ENCODE measurements around the gene GNAT2. TPM values are rescaled to one million over a fixed set of nuclear protein-coding genes. Genes with fewer than 3 reads are reported as not detected.
A peak's percentile ranks its signal among the peaks of the same experiment; 100 is the strongest.

GNAT2 gene
- total and polyA plus RNA-seq, 10 of the 15 experiments (the other 5 are each of a cell fraction or from before 2014, with no cell fraction given): 0.08 to 1.3 (median 0.41) TPM

DNA sequence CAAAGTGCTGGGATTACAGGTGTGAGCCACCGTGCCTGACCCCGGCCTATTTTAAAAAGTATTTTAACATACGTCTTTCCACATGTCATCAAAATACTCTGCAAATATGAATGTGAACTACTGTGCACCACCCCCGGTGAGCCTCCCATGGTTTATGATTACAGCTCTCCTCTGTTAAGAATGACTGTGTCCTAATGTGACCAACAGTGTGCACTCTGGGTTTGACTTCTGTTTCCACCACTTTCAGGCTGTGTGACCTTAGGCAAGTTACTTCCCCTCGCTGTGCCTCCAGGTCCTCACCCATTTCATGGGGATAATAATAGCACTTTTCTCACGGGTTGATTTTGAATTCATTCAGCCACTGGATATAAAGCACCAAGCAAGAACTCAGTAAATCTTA lies 14.9 kb upstream of the GNAT2 start:
- Histone ChIP-seq H3K36me3 (ENCODE audit: control insufficient read depth in 2 of 2, insufficient read depth in 2 of 2, low read length in 1 of 2) (peaks cover 8 to 17% of the 10 kb centered on the region in 2 experiments; a peak in 3 of 4 replicates), H3K9me3 (replicated peaks; ENCODE audit: control insufficient read depth, insufficient read depth, low read length) (no peaks in the 10 kb centered on the region), H2AFZ (ENCODE audit: control insufficient read depth, low read depth, low read length) (peak overlapping the region; percentile 58), H3K27me3 (replicated peaks in 1 of 2; ENCODE audit: control insufficient read depth in 2 of 2, insufficient read depth in 2 of 2, low read length in 1 of 2) (no peaks in the 10 kb centered on the region), H3K4me2 (ENCODE audit: control insufficient read depth, insufficient read depth) (peak overlapping the region; percentile 44), H3K79me2 (ENCODE audit: control insufficient read depth, insufficient read depth, low read length) (no peaks in the 10 kb centered on the region), H3K9ac (ENCODE audit: control insufficient read depth, insufficient read depth, low read length) (no peak overlapping the region), H3K4me1 (ENCODE audit: control insufficient read depth, insufficient read depth, low read length) (peaks cover 14% of the 10 kb centered on the region), H4K20me1 (ENCODE audit: control insufficient read depth, insufficient read depth) (no peaks in the 10 kb centered on the region), H3K27ac (ENCODE audit: control insufficient read depth, insufficient read depth) (peak overlapping the region; percentile 61; the same call in 1 of the 2 replicates), H3K4me3 (no peak overlapping the region)
- no TSS peak for BruUV-seq (replicated peaks)
- FAIRE-seq (peak; percentile 31), DNase-seq (ENCODE audit: low read depth, low spot score) (no peak), ATAC-seq (peak; percentile 52)
- no peak for TF ChIP-seq STAT1 (conservative IDR thresholded peaks at IDR 0.05)
- TF ChIP-seq, protein P1, sequence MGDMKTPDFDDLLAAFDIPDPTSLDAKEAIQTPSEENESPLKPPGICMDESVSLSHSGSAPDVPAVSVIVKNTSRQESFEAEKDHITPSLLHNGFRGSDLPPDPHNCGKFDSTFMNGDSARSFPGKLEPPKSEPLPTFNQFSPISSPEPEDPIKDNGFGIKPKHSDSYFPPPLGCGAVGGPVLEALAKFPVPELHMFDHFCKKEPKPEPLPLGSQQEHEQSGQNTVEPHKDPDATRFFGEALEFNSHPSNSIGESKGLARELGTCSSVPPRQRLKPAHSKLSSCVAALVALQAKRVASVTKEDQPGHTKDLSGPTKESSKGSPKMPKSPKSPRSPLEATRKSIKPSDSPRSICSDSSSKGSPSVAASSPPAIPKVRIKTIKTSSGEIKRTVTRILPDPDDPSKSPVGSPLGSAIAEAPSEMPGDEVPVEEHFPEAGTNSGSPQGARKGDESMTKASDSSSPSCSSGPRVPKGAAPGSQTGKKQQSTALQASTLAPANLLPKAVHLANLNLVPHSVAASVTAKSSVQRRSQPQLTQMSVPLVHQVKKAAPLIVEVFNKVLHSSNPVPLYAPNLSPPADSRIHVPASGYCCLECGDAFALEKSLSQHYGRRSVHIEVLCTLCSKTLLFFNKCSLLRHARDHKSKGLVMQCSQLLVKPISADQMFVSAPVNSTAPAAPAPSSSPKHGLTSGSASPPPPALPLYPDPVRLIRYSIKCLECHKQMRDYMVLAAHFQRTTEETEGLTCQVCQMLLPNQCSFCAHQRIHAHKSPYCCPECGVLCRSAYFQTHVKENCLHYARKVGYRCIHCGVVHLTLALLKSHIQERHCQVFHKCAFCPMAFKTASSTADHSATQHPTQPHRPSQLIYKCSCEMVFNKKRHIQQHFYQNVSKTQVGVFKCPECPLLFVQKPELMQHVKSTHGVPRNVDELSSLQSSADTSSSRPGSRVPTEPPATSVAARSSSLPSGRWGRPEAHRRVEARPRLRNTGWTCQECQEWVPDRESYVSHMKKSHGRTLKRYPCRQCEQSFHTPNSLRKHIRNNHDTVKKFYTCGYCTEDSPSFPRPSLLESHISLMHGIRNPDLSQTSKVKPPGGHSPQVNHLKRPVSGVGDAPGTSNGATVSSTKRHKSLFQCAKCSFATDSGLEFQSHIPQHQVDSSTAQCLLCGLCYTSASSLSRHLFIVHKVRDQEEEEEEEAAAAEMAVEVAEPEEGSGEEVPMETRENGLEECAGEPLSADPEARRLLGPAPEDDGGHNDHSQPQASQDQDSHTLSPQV (IDR thresholded peaks at IDR 0.05): no peak
- no peak for TF ChIP-seq ATF7 (IDR thresholded peaks at IDR 0.05; ENCODE audit: low read depth)
- TF ChIP-seq, protein P2, sequence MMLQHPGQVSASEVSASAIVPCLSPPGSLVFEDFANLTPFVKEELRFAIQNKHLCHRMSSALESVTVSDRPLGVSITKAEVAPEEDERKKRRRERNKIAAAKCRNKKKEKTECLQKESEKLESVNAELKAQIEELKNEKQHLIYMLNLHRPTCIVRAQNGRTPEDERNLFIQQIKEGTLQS (IDR thresholded peaks at IDR 0.05; ENCODE audit: borderline replicate concordance, extremely low read depth, low read depth, low read length): no peak
- TF ChIP-seq HCFC1 (IDR thresholded peaks at IDR 0.05; ENCODE audit: low read length): no peak
- TF ChIP-seq CEBPB (IDR thresholded peaks at IDR 0.05; ENCODE audit: borderline replicate concordance in 1 of 2, low read depth in 2 of 2, low read length in 2 of 2): no peak
- no peak for TF ChIP-seq NFIC (IDR thresholded peaks at IDR 0.05; ENCODE audit: low read depth, low read length)
- TF ChIP-seq EED (IDR thresholded peaks at IDR 0.05; ENCODE audit: low read depth): no peak
- TF ChIP-seq MYB (IDR thresholded peaks at IDR 0.05; ENCODE audit: borderline replicate concordance, low read depth, low read length): no peak
- ChIA-PET SMC1A (ENCODE audit: uncharacterized antibody, unreplicated experiment) (interaction anchor here (7.7 to 8.4 kb wide), 2 partner anchors 89 to 139 kb away, joined by 76 to 117 read pairs; no protein-coding TSS in a partner anchor), RAD21 (ENCODE audit: unreplicated experiment) (interaction anchor here (1.3 to 7.3 kb wide), 4 partner anchors 10 to 350 kb away, joined by 3 to 106 read pairs (median 12); partner anchors contain the start of gene AHCYL1), CTCF (interaction anchor here (1.0 to 10.7 kb wide), 7 partner anchors 82 to 351 kb away, joined by 3 to 282 read pairs (median 5); partner anchors contain the start of gene AHCYL1), POLR2A (interaction anchor here (1.9 kb wide), 1 partner anchor 88 kb away, joined by 8 read pairs; no protein-coding TSS in a partner anchor)
- in situ Hi-C loops (cut with MboI): no loop called here
- intact Hi-C loops (cut with micrococcal nuclease; ENCODE audit: unreplicated experiment): no loop called here
- 26% methylated on average over 6 of the region's 6 CpGs for WGBS (ENCODE audit: insufficient coverage, insufficient replicate concordance, low lambda C conversion rate, missing lambda C conversion rate)

All from GM12878 (cell line).